GM19023 (cell line): ENCODE data around the gene ZNF394.
"Not testable (repeated sequence)": the region's sequence is repeated elsewhere in the genome, so short reads cannot be mapped to it uniquely, and the experiment has no call there.

ENCODE experiments used
- ATAC-seq: cut with Tn5 transposase; IDR thresholded peaks from one replicate; pipeline ENCODE4 v1.9.1; 2021; ENCODE audit warnings: mild to moderate bottlenecking, moderate library complexity; ENCODE audit not compliant: unreplicated experiment

The ZNF394 gene

DNA sequence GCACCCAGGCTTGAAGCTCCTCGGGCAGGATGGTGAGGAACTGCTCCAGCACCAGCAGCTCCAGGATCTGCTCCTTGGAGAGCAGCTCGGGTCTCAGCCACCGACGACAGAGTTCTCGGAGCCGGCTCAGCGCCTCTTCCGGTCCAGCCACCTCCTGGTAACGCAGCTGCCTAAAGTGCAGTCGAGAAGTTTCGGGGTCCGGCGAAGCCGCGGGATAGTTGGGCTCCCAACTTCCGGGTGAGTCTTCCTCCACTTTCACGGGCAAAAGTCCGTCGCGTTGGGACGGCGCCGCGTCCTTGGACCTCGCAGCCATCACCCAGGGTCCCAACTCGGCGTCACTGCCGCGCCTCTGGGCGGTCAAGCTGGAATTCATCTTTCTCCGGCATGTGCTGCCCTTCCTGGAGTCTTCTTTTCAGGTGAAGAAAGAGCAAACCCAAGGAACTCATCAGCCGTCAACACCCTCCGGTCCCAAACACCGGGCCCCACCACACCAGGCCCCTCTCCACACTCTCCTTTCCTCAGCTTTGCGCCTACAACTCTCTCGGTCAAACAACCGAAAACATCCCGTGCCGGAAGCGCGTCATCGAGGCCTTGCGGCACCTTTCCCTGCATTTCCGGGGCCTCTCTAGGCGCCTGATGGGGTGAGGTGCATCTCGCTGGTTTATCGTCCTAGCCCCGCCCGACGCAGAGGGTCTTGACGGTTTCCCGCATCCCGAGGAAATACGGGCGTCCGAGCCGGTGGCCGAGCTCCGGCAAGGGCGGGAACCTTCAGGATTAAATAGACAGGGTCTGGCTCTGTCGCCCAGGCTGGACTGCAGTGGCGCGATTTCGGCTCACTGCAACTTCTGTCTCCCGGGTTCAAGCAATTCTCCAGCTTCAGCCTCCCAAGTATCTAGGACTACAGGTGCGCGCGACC is at the start of gene ZNF394:
TSS of gene ZNF394 (minus strand) at position 561 of the 916 bp plus-strand sequence. CDS start at position 373, 188 bp downstream.
- peak; percentile 38 for ATAC-seq

DNA sequence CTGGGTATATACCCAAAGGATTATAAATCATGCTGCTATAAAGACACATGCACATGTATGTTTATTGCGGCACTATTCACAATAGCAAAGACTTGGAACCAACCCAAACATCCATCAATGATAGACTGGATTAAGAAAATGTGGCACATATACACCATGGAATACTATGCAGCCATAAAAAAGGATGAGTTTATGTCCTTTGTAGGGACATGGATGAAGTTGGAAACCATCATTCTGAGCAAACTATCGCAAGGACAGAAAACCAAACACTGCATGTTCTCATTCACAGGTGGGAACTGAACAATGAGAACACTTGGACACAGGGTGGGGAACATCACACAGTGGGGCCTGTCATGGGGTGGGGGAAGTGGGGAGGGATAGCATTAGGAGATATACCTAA is 49.5 kb upstream of the ZNF394 start:
- not testable (repeated sequence) for ATAC-seq

DNA sequence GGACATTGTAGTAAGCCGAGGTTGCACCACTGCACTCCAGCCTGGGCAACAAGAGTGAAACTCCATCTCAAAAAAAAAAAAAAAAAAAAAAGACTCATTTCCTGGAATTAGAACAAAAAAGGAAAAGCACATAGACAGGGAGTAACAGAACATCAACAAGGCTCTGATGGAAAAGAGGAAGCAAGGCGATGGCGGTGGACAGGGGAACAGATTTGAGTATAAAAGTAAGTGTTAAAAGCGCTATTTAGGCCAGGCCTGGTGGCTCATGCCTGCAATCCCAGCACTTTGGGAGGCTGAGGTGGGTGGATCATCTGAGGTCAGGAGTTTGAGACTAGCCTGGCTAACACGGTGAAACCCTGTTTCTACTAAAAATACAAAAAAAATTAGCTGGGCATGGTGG is 45.2 kb upstream of the ZNF394 start:
- ATAC-seq, result not testable (repeated sequence)

DNA sequence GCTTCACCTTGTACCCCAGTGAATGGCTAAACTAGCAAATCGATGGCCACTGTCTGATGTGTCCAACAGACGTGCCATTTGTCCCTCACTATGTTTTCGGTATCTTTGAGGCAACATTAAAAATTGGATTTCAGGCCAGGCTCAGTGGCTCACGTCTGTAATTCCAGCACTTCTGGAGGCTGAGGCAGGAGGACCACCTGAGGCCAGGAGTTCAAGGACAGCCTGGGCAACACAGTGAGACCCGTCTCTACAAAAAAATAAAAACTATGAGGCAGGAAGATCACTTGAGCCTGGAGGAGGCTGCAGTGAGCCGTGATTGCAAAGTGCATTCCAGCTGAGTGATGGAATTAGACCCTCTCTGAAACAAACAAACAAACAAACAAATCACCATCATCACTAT is 43.8 kb upstream of the ZNF394 start:
- ATAC-seq, result no peak

DNA sequence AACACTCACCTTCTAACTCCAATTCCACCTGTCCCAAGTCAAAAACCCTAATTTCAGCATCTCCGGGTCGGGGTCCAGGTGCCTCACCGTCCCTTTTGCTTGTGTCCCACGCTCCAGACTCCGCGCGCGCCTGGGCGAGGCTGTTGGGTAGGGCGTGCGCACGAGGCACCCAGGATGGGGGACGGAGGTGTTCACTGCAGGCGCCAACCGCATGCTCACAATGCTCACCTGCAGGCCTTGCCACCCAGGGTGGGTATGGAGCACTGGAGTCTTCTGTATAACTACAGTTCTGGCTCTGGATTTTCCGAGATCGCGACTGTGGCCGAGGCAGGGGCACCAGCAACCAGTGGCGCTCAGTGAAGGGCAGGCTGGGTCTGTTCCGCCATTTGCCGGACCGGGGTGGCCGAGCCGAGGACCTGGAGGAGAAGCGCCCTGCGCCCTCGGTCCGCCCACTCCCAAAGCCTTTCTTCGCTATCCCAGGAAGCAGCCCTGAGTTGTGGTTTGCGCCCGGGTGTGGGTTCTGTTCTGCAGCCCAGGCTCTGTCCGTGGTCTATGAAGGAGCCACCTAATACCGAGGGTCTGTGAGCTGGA is 43.1 kb upstream of the ZNF394 start:
- no peak for ATAC-seq

DNA sequence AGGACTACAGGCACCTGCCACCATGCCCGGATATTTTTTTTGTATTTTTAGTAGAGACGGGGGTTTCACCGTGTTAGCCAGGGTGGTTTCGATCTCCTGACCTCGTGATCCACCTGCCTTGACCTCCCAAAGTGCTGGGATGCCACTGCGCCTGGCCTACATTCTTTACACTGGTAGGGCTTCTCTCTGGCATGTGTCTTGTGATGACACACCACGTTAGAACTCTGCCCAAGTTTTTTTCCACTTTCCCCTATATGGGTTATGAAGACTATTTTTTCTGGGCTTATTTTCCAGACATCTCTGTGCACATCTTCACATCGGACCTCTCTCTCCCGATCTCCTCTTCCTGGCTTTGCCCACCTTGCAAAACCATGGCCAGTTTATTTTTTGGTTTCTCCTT is 41.1 kb upstream of the ZNF394 start:
- ATAC-seq, result no peak

DNA sequence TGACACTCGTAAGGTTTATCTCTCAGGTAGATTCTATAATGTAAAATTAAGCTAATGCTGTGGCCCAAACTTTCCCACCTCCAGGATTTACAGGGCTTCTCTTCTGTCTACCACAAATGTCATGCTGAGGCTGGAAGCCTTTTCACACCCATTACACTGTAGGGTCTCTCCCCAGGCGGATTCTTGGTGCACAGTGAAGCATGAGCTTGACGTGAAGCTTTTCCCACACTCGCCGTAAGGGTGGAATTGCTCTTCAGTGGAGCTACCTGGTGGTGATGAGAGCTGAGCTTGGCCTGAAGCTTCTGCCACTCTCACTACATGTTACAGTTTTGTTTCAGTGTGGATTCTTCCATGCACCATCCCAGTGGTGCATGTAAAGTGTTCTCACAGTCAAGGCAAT is 40.5 kb upstream of the ZNF394 start:
- no peak for ATAC-seq

DNA sequence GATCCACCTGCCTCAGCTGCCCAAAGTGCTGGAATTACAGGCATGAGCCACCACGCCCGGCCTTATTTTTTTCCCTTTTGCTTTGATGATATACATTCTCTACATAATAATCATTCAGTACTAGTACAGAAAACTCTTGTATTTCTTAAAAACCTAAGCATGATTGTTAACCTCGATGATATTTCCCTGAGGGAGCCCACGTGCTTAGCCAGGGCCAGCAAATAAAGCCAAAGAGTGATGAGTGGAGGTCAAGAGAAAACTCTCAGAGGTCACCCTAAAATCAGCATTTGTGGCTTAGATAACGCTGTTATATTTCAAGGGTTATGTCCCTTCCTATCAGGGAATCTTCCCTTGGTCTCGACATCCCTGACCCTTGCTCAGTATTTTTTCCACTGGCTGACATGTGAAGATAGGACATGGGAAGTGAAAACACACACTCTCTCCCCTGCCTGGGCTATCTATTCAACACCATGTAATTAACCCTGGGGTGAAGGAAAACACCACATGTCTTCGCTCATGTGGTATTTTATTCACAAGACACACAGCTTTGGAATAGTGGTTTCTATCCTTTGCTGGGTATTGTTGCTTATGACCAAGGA is 39.2 kb upstream of the ZNF394 start:
- ATAC-seq, result no peak

DNA sequence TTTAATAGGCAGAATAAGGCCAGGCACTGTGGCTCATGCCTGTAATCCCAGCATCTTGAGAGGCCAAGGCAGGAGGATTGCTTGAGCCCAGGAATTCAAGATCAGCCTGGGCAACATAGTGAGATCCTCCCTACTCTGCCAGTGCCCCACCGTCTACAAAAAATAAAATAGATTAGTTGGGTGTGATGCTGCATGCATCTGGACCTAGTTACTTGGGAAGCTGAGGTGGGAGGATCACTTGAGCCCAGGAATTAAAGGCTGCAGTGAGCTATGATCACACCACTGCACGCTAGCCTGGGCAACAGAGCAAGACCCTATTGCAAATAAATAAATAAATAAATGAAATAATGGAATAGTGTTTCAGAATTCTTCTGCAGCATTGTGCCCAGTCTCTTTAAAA is 35.6 kb upstream of the ZNF394 start:
- no peak for ATAC-seq

DNA sequence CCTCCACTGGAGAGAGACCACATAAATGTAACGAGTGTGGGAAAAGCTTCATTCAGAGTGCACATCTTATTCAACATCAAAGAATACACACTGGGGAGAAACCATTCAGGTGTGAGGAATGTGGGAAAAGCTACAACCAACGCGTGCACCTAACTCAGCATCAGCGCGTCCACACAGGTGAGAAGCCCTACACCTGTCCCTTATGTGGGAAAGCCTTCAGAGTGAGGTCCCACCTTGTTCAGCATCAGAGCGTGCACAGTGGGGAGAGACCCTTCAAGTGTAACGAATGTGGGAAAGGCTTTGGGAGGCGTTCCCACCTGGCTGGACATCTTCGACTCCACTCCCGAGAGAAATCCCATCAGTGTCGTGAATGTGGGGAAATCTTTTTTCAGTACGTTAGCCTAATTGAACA is 31.3 kb upstream of the ZNF394 start:
- ATAC-seq, result no peak

DNA sequence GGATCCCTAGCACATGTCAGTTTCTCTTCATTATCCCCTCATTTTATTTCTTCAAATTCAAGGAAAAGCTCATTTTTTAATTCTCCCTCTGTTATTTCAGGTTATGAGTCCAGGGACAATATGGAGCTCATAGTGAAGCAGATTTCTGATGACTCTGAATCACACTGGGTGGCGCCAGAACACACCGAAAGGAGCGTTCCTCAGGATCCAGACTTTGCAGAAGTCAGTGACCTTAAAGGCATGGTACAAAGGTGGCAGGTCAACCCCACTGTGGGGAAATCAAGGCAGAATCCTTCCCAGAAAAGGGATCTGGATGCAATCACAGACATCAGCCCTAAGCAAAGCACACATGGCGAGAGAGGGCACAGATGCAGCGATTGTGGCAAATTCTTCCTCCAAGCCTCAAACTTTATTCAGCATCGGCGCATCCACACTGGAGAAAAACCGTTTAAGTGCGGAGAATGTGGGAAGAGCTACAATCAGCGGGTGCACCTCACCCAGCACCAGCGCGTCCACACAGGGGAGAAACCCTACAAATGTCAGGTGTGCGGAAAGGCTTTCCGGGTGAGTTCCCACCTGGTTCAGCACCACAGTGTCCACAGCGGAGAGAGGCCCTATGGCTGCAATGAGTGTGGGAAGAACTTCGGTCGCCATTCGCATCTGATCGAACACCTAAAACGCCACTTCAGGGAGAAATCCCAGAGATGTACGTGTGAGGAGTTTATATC is 25.8 kb upstream of the ZNF394 start:
- ATAC-seq, result no peak

DNA sequence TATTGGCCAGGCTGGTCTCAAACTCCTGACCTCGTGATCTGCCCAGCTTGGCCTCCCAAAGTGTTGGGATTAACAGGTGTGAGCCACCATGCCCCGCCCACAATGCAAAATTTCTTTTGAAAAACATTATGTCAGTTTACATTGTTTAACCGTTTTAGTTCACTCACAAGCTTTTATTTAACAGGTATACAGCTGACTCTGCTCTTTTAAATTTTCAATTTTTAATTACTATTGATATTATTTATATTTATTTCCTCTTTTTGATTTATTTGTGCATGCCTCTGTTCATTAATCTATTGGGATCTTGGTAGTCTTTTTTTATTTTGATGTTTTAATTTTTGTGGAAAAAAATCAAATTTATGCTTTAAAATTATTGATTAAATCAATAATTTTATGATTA is 21.3 kb upstream of the ZNF394 start:
- ATAC-seq, result no peak

DNA sequence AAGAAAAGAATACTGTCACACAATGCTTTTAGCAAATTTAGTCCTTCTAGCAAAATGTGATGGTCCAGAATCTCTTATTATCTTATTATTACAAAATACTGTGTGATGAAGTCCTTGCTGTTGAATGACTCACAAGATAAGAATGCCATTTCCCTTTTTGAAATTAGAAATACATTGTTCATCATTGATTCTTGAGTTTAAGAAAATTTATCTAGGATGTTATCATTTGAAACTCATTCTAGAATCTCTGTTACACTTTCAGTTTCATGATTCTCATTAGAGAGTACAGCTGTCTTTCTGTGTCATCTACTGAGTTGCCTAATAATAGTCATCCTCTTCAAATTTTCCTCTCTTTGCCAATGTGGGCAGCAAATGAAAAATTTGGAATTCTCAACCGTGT is 14.0 kb upstream of the ZNF394 start:
- ATAC-seq, result no peak

DNA sequence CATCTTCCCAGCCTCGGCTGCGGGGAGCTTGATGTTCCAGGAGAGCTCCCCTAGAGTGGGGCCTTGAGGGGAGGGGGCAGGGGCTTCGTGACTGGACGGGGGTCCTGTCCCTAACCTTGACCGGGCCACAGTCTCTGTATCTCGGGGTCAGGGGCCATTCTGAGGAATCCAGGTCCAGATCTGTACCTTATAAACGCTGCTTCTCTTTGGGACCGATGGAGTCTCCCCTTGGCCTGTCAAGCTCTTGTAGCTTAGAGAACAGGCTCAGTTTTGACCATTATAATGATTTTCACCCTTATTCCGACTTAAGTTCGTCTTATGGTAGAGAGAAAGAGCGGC is 5.2 kb upstream of the ZNF394 start:
- ATAC-seq, result no peak

DNA sequence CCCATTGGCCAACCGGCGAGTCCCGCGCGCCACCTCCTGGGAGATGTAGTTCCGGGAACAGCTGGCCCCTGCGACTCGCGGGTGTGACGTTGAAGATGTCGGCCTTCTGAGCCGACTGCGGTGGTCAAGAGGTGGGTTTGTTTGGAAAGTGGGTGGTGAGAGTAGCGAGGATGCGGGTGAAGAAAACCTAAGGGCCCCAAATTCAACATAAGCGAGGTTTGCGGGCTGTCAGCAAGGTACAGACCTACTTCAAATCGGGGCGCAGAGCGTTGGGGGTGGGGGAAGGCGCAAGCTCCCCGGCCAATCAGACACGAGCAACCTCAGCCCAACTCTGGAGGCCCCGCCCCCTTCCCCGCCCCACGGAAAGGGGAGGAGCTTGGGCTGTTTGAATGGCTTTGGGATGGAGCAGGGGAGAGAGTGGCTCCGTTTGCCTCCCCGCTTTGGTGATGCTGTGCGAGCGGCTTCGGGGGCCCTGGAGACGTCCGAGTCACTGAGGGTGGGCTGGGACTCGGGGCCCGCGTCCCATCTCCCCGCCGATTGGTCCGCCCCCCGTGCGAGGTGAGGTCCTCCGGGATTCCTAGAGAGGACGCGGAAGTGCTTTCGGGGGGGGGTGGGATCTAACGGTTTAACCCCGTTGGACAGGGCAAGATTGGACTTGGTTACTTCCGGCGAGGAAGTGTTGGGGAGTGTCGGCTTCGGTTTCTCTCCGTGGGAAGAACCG is 4.7 kb upstream of the ZNF394 start, which contains the start of gene ZKSCAN5:
TSS of gene ZKSCAN5 (plus strand) at position 60 of the 721 bp plus-strand sequence. CDS start 1,383 bp downstream, outside the sequence.
- peak; percentile 80 for ATAC-seq

DNA sequence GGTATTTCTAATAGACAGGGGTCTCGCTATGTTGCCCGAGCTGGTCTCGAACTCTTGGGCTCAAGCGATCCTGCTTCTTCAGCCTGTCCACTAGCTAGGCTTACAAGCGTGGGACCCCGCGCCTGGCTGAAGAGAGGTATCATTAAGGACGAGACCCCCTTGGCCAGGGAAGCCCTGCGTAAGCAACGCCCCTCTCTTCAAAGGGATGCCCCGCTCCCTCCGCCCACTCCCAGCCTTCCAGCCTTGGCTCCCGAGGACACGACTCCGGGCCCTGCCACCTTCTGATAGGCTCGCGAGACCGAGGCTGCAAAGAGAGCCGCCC is 4.2 kb upstream of the ZNF394 start:
- no peak for ATAC-seq

DNA sequence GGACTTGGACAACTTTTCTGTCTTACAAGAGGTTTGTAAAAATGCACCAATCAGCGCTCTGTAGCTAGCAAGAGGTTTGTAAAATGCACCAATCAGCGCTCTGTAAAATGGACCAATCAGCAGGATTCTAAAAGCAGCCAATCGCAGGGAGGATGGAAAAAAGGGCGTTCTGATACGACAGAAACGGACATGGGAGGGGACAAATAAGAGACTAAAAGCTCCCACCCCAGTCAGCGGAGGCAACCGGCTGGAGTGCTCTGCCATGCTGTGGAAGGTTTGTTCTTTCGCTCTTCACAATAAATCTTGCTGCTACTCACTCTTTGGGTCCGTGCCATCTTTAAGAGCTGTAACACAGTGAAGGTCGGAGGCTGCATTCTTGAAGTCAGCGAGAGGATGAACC is 1.2 kb upstream of the ZNF394 start:
- not testable (repeated sequence) for ATAC-seq

DNA sequence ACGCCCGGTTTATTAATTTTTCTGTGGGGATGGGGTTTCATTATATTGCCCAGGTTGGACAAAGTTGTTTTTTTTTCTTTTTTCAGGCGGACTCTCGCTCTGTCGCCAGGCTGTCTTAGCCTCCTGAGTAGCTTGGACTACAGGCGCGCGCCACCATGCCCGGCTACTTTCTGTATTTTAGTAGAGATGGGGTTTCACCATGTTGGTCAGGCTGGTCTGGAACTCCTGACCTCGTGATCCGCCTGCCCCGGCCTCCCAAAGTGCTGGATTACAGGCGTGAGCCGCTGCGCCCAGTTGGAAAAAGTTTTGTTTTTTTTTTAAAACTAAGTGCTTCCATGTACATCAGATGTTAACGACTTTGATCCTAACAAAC is 542 bp upstream of the ZNF394 start:
- no peak for ATAC-seq

DNA sequence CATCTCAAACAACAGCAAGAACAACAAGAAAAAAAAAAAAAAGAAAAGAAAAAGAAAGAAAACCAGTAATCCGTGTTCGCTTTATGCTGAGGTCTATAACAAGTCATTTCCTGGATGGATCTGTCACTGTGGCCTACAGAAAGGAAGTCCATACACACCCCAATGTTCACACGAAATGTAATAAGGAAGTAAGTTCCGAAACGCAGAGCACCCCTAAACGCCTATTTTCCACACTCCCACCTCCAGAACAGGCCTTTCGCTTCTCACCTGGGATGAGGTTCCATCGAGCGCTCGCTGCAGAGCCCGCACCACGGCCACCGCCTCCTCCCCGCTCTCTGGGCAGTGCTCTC is 735 bp downstream of the ZNF394 start:
- ATAC-seq, result no peak

DNA sequence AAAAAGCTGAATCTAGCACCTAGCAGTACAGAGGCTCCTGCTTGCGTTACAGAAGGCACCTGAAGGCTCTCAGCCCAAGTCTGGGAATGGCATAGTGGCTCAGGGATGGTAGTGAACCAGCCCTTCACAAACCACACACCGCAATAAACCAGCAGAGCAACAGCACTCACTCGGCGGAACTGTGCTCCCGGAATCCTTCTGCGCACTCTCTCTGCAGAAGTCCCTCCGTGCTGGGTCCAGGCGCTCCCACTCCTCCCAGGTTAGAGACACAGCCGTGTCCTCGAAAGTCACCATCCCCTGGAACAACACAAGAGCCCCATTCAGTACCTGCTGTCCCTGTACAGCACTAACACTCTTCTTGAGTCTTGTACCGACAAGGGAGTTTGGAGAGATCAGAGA is 1.5 kb downstream of the ZNF394 start:
- ATAC-seq, result no peak
